WTC11 (cell line): ENCODE results near the gene RGS2. TPM values are rescaled to one million over a fixed set of nuclear protein-coding genes. Genes with fewer than 3 reads are reported as not detected.

ENCODE experiments used
- ATAC-seq: fragments of 200-7000 bp; cut with Tn5 transposase; 2 replicates; pipeline ENCODE4 v1.10.0; 2021; ENCODE audit warnings: mild to moderate bottlenecking, moderate library complexity
- CTCF ChIA-PET: fragments of 300-600 bp; sonication (Branson Sonifier 250); formaldehyde crosslinking; loops from one replicate; lab custom pipeline; 2021; ENCODE audit warnings: antibody characterized with exemption; lab: Charles Lee
- POLR2A ChIA-PET: fragments of 350-600 bp; sonication (Branson Sonifier 250); formaldehyde crosslinking; loops from one replicate; lab custom pipeline; 2021; ENCODE audit warnings: antibody characterized with exemption; lab: Charles Lee
- DNase-seq: peaks from one replicate; pipeline ENCODE4 v3.0.0; 2021; ENCODE audit warnings: low spot score
- H3K27ac Mint-ChIP-seq: 2 replicates; pipeline ENCODE4 v1.8.0; 2021; ENCODE audit warnings: mixed read lengths
- H3K27me3 Mint-ChIP-seq: 2 replicates; pipeline ENCODE4 v1.8.0; 2021; ENCODE audit warnings: low read depth, mild to moderate bottlenecking, moderate library complexity, mixed read lengths
- H3K36me3 Mint-ChIP-seq: 2 replicates; pipeline ENCODE4 v1.8.0; 2021; ENCODE audit warnings: mixed read lengths
- H3K4me1 Mint-ChIP-seq: 2 replicates; pipeline ENCODE4 v1.8.0; 2022; ENCODE audit warnings: mixed read lengths
- H3K4me3 Mint-ChIP-seq: 2 replicates; pipeline ENCODE4 v1.8.0; 2021; ENCODE audit warnings: mild to moderate bottlenecking, moderate library complexity, mixed read lengths
- H3K9me3 Mint-ChIP-seq: 2 replicates; pipeline ENCODE4 v1.8.0; 2021; ENCODE audit warnings: mixed read lengths
- CREB1 ChIP-seq: sonication (generic); formaldehyde crosslinking; IDR thresholded peaks from 2 replicates; pipeline ENCODE4 v1.8.0; 2023; ENCODE audit warnings: mild to moderate bottlenecking, missing genetic modification reagents
- EMX1 ChIP-seq: fragments of 250-450 bp; sonication (Bioruptor Pico); IDR thresholded peaks from 2 replicates; pipeline ENCODE4 v1.8.0; 2021; ENCODE audit warnings: mild to moderate bottlenecking
- ETV6 ChIP-seq: sonication (generic); formaldehyde crosslinking; IDR thresholded peaks from 2 replicates; pipeline ENCODE4 v1.8.1; 2022; ENCODE audit warnings: mild to moderate bottlenecking, missing genetic modification reagents
- FOXK1 ChIP-seq: sonication (generic); formaldehyde crosslinking; IDR thresholded peaks from 2 replicates; pipeline ENCODE4 v1.8.0; 2022; ENCODE audit warnings: mild to moderate bottlenecking, moderate library complexity, missing genetic modification reagents
- FOXP1 ChIP-seq: sonication (generic); formaldehyde crosslinking; IDR thresholded peaks from 2 replicates; pipeline ENCODE4 v1.8.0; 2022; ENCODE audit warnings: missing genetic modification reagents, mild to moderate bottlenecking, moderate library complexity, borderline replicate concordance
- GRHL2 ChIP-seq: fragments of 250-450 bp; sonication (Bioruptor Pico); IDR thresholded peaks from 2 replicates; pipeline ENCODE4 v1.8.0; 2022; ENCODE audit warnings: mild to moderate bottlenecking, moderate library complexity; ENCODE audit not compliant: insufficient replicate concordance, severe bottlenecking
- MXD4 ChIP-seq: fragments of 250-450 bp; sonication (Bioruptor Pico); IDR thresholded peaks from 2 replicates; pipeline ENCODE4 v1.8.0; 2021; ENCODE audit warnings: mild to moderate bottlenecking, moderate library complexity, borderline replicate concordance
- NR1H2 ChIP-seq: sonication (generic); formaldehyde crosslinking; IDR thresholded peaks from 2 replicates; pipeline ENCODE4 v1.9.0; 2021; ENCODE audit warnings: mild to moderate bottlenecking, moderate library complexity, missing genetic modification reagents
- SMAD4 ChIP-seq: sonication (generic); formaldehyde crosslinking; IDR thresholded peaks from 2 replicates; pipeline ENCODE4 v1.8.0; 2022; ENCODE audit warnings: mild to moderate bottlenecking, missing genetic modification reagents
- SOX15 ChIP-seq: fragments of 250-450 bp; sonication (Bioruptor Pico); IDR thresholded peaks from 2 replicates; pipeline ENCODE4 v1.9.0; 2021; ENCODE audit warnings: mild to moderate bottlenecking
- USF1 ChIP-seq: sonication (generic); formaldehyde crosslinking; IDR thresholded peaks from 2 replicates; pipeline ENCODE4 v1.8.0; 2022; ENCODE audit warnings: mild to moderate bottlenecking, missing genetic modification reagents
- ZMAT4 ChIP-seq: fragments of 250-450 bp; sonication (Bioruptor Pico); IDR thresholded peaks from 2 replicates; pipeline ENCODE4 v1.9.0; 2021; ENCODE audit warnings: mild to moderate bottlenecking
- ZNF121 ChIP-seq: sonication (generic); formaldehyde crosslinking; IDR thresholded peaks from 2 replicates; pipeline ENCODE4 v1.8.0; 2023; ENCODE audit warnings: missing genetic modification reagents
- ZNF232 ChIP-seq: sonication (generic); formaldehyde crosslinking; IDR thresholded peaks from 2 replicates; pipeline ENCODE4 v1.8.0; 2022; ENCODE audit warnings: mild to moderate bottlenecking, missing genetic modification reagents
- ZNF396 ChIP-seq: fragments of 250-450 bp; sonication (Bioruptor Pico); IDR thresholded peaks from 2 replicates; pipeline ENCODE4 v1.8.0; 2021; ENCODE audit warnings: mild to moderate bottlenecking, moderate library complexity, borderline replicate concordance
- ZNF512 ChIP-seq: sonication (generic); formaldehyde crosslinking; IDR thresholded peaks from 2 replicates; pipeline ENCODE4 v1.8.1; 2022; ENCODE audit warnings: missing genetic modification reagents, borderline replicate concordance
- ZSCAN18 ChIP-seq: fragments of 250-450 bp; sonication (Bioruptor Pico); IDR thresholded peaks from 2 replicates; pipeline ENCODE4 v2.1.2; 2022; ENCODE audit warnings: mild to moderate bottlenecking, moderate library complexity
- total RNA-seq: library from RNA; stranded (reverse); gene quantifications from 3 replicates; pipeline ENCODE4 v1.2.3, GENCODE V29; 2021
- TF ChIP-seq, protein P1 (sequence below): sonication (generic); formaldehyde crosslinking; IDR thresholded peaks from 2 replicates; pipeline ENCODE4 v1.8.1; 2022; ENCODE audit warnings: low read depth, mild to moderate bottlenecking, moderate library complexity, missing genetic modification reagents, borderline replicate concordance
- TF ChIP-seq, protein P2 (sequence below): sonication (generic); formaldehyde crosslinking; IDR thresholded peaks from 2 replicates; pipeline ENCODE4 v1.8.1; 2023; ENCODE audit warnings: mild to moderate bottlenecking, missing genetic modification reagents
- TF ChIP-seq, protein P3 (sequence below): sonication (generic); formaldehyde crosslinking; IDR thresholded peaks from 2 replicates; pipeline ENCODE4 v1.8.1; 2022; ENCODE audit warnings: mild to moderate bottlenecking, moderate library complexity, missing genetic modification reagents
- TF ChIP-seq, protein P4 (sequence below): sonication (generic); formaldehyde crosslinking; conservative IDR thresholded peaks from 2 replicates; pipeline ENCODE4 v1.8.1; 2023; ENCODE audit warnings: mild to moderate bottlenecking, low read depth, missing genetic modification reagents, moderate library complexity

RGS2 gene
- total RNA-seq, 1 experiment from 2014 or later: 13.1 TPM

DNA sequence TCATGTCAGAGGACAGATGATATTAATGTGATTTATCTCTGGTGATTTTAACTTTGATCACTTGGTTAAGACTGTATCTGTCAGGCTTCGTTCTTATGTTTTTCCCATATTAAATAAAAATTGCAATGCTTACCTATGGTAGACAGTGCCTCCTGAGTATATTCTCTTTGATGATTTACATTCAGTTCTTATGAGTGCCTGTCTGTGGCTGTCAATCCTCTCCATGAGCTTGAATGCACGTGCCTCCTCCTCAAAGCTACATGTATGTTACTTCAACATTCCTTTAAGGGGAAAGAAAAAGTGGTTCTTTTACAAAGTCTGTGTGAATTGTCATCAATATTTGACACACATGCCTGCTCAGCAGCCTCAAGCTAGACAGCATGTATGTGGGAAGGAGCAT, 44.2 kb upstream of the RGS2 start:
- POLR2A ChIA-PET: no interaction called here
- ATAC-seq: no peak
- CTCF ChIA-PET: no interaction called here
- no peaks in the 10 kb centered on the region for H3K27me3 Mint-ChIP-seq
- peaks cover 14% of the 10 kb centered on the region for H3K4me1 Mint-ChIP-seq
- no peak overlapping the region for H3K4me3 Mint-ChIP-seq
- H3K36me3 Mint-ChIP-seq: no peaks in the 10 kb centered on the region
- H3K27ac Mint-ChIP-seq: no peak overlapping the region
- TF ChIP-seq ZMAT4 (CRISPR knock-in tag) (no peak), CREB1 (CRISPR knock-in tag) (no peak)
- TF ChIP-seq, protein P1, sequence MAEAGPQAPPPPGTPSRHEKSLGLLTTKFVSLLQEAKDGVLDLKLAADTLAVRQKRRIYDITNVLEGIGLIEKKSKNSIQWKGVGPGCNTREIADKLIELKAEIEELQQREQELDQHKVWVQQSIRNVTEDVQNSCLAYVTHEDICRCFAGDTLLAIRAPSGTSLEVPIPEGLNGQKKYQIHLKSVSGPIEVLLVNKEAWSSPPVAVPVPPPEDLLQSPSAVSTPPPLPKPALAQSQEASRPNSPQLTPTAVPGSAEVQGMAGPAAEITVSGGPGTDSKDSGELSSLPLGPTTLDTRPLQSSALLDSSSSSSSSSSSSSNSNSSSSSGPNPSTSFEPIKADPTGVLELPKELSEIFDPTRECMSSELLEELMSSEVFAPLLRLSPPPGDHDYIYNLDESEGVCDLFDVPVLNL (CRISPR knock-in tag): no peak
- no peaks in the 10 kb centered on the region for H3K9me3 Mint-ChIP-seq
- no peak for DNase-seq

GRCh38 chr1:192766009-192766625, 42.7 kb upstream of the RGS2 start:
- Mint-ChIP-seq H3K4me3 (no peak overlapping the region), H3K9me3 (no peaks in the 10 kb centered on the region), H3K27ac (no peak overlapping the region), H3K27me3 (no peaks in the 10 kb centered on the region), H3K36me3 (no peaks in the 10 kb centered on the region), H3K4me1 (peaks cover 14% of the 10 kb centered on the region)
- no peak for TF ChIP-seq ETV6
- no peak for TF ChIP-seq SOX15 (CRISPR knock-in tag)
- TF ChIP-seq, protein P2, sequence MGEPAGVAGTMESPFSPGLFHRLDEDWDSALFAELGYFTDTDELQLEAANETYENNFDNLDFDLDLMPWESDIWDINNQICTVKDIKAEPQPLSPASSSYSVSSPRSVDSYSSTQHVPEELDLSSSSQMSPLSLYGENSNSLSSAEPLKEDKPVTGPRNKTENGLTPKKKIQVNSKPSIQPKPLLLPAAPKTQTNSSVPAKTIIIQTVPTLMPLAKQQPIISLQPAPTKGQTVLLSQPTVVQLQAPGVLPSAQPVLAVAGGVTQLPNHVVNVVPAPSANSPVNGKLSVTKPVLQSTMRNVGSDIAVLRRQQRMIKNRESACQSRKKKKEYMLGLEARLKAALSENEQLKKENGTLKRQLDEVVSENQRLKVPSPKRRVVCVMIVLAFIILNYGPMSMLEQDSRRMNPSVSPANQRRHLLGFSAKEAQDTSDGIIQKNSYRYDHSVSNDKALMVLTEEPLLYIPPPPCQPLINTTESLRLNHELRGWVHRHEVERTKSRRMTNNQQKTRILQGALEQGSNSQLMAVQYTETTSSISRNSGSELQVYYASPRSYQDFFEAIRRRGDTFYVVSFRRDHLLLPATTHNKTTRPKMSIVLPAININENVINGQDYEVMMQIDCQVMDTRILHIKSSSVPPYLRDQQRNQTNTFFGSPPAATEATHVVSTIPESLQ: no peak
- TF ChIP-seq SMAD4 (CRISPR knock-in tag): no peak
- TF ChIP-seq, protein P3, sequence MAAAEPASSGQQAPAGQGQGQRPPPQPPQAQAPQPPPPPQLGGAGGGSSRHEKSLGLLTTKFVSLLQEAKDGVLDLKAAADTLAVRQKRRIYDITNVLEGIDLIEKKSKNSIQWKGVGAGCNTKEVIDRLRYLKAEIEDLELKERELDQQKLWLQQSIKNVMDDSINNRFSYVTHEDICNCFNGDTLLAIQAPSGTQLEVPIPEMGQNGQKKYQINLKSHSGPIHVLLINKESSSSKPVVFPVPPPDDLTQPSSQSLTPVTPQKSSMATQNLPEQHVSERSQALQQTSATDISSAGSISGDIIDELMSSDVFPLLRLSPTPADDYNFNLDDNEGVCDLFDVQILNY (CRISPR knock-in tag): no peak
- TF ChIP-seq NR1H2 (CRISPR knock-in tag): no peak
- TF ChIP-seq FOXK1 (CRISPR knock-in tag): no peak
- TF ChIP-seq EMX1 (CRISPR knock-in tag): no peak
- ChIA-PET POLR2A (no interaction called here), CTCF (interaction anchor here (1.9 kb wide), 1 partner anchor 253 kb away, joined by 5 read pairs; no protein-coding TSS in a partner anchor)
- no peak for DNase-seq
- ATAC-seq: no peak

GRCh38 chr1:192766876-192767275, 42.0 kb upstream of the RGS2 start:
- Mint-ChIP-seq H3K27me3 (no peaks in the 10 kb centered on the region), H3K36me3 (no peaks in the 10 kb centered on the region), H3K9me3 (no peaks in the 10 kb centered on the region), H3K27ac (no peak overlapping the region), H3K4me3 (no peak overlapping the region), H3K4me1 (peaks cover 11% of the 10 kb centered on the region)
- CTCF ChIA-PET: interaction anchor here (1.9 kb wide), 1 partner anchor 253 kb away, joined by 5 read pairs; no protein-coding TSS in a partner anchor
- peak; percentile 17 for DNase-seq
- POLR2A ChIA-PET: no interaction called here
- ATAC-seq: peak; percentile 80
- TF ChIP-seq USF1 (CRISPR knock-in tag): no peak
- TF ChIP-seq GRHL2 (CRISPR knock-in tag): no peak
- no peak for TF ChIP-seq ZNF512 (CRISPR knock-in tag)
- TF ChIP-seq ZNF232: no peak
- TF ChIP-seq ZNF121 (CRISPR knock-in tag): no peak
- TF ChIP-seq ZSCAN18 (CRISPR knock-in tag): no peak
- TF ChIP-seq ZNF396 (CRISPR knock-in tag): no peak
- no peak for TF ChIP-seq FOXP1
- TF ChIP-seq MXD4: no peak
- TF ChIP-seq, protein P4, sequence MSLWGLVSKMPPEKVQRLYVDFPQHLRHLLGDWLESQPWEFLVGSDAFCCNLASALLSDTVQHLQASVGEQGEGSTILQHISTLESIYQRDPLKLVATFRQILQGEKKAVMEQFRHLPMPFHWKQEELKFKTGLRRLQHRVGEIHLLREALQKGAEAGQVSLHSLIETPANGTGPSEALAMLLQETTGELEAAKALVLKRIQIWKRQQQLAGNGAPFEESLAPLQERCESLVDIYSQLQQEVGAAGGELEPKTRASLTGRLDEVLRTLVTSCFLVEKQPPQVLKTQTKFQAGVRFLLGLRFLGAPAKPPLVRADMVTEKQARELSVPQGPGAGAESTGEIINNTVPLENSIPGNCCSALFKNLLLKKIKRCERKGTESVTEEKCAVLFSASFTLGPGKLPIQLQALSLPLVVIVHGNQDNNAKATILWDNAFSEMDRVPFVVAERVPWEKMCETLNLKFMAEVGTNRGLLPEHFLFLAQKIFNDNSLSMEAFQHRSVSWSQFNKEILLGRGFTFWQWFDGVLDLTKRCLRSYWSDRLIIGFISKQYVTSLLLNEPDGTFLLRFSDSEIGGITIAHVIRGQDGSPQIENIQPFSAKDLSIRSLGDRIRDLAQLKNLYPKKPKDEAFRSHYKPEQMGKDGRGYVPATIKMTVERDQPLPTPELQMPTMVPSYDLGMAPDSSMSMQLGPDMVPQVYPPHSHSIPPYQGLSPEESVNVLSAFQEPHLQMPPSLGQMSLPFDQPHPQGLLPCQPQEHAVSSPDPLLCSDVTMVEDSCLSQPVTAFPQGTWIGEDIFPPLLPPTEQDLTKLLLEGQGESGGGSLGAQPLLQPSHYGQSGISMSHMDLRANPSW (CRISPR knock-in tag): no peak
